Esophagus squamous epithelium (tissue), 4 donors: ENCODE measurements around the gene SLC1A4.

Source experiments
- POLR2A ChIP-seq, 4 donors: fragments of 450-650 bp; IDR thresholded peaks; one replicate each; pipeline ENCODE4 v1.6.1; 2017; ENCODE audit warnings: antibody characterized with exemption in 4 of 4, mild to moderate bottlenecking in 4 of 4, moderate library complexity in 3 of 4
- TF ChIP-seq, protein P1 (sequence below), 6 experiments: fragments of 450-650 bp in 4 of 6; fragments of 200-600 bp in 2 of 6; sonication (generic) in 2 of 6; IDR thresholded peaks; one replicate each; pipeline ENCODE4 v1.5.1; 2016 to 2019; ENCODE audit warnings: antibody characterized with exemption in 6 of 6, mild to moderate bottlenecking in 4 of 6, moderate library complexity in 4 of 6

- TF ChIP-seq, protein P1, sequence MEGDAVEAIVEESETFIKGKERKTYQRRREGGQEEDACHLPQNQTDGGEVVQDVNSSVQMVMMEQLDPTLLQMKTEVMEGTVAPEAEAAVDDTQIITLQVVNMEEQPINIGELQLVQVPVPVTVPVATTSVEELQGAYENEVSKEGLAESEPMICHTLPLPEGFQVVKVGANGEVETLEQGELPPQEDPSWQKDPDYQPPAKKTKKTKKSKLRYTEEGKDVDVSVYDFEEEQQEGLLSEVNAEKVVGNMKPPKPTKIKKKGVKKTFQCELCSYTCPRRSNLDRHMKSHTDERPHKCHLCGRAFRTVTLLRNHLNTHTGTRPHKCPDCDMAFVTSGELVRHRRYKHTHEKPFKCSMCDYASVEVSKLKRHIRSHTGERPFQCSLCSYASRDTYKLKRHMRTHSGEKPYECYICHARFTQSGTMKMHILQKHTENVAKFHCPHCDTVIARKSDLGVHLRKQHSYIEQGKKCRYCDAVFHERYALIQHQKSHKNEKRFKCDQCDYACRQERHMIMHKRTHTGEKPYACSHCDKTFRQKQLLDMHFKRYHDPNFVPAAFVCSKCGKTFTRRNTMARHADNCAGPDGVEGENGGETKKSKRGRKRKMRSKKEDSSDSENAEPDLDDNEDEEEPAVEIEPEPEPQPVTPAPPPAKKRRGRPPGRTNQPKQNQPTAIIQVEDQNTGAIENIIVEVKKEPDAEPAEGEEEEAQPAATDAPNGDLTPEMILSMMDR (IDR thresholded peaks at IDR 0.05), result no peak
- TF ChIP-seq POLR2A (IDR thresholded peaks at IDR 0.05), result no peak
Observed at GRCh38 chr2:65020943-65021528, 31.8 kb downstream of the SLC1A4 start.
